Hematopoietic multipotent progenitor cell treated with erythropoietin and hydrocortisone succinate and interleukin-3 and kit ligand, for 15 days (in vitro differentiated cells): ENCODE data around the gene DDX54.

ENCODE experiments used
- DNase-seq: peaks from one replicate; pipeline ENCODE4 v3.0.0-alpha.2; 2015; ENCODE audit warnings: low spot score

DDX54 gene

GRCh38 chr12:113190761-113191160 is 5.5 kb upstream of the DDX54 start:
- peak; percentile 75 for DNase-seq

DNA sequence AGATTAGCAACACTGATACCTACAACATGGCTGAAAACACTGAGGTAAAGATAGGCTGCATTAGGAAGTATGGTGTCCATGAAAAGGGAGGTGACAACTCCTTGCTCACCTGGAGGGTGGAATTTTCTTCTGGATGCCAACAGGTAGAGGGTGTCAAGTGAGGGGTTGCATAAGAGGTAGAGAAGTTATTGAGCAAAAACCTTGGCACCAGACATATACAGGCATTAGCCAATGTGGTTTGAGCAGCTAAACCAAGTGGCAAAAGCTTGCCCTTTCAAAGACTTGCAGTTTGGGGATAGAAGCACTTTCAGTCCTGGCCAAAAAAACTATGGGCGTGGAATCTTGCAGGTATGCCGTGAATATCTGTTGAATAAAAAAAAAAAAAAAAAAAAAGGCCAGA is 4.1 kb upstream of the DDX54 start:
- DNase-seq = no peak

- no peak for DNase-seq
Observed at GRCh38 chr12:113186666-113187325, 1.5 kb upstream of the DDX54 start.

- DNase-seq = no peak
Observed at GRCh38 chr12:113186033-113186365, 721 bp upstream of the DDX54 start.

GRCh38 chr12:113184900-113185179 is 438 bp downstream of the DDX54 start:
- peak; percentile 92 for DNase-seq

DNA sequence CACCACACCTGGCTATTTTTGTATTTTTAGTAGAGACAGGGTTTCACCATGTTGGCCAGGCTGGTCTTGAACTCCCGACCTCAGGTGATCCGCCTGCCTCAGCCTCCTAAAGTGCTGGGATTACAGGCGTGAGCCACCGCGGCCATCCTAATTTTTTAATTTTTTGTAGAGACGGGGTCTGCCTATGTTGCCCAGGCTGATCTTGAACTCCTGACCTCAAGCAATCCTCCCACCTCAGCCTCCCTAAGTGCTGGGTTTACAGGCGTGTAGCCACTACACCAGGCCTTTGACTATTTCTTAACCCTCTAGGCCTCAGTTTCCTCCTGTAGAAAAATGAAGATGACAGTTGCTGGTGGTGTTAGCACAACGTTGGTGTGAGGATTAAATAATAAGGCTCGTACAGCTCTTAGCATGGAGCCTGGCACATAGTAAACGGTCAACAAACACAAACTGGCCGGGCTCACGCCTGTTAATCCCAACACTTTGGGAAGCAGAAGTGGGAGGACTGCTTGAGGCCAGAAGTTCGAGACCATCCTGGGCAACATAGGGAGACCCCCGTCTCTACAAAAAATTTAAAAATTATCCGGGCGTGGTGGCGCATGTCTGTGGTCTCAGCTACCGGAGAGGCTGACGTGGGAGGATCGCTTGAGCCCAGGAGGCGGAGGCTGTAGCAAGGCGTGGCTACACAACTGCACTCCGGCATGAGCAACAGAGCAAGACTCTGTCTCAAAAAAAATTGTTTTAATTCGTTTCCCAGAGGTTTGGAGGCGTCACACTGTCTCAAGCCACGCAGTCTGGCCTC is 979 bp downstream of the DDX54 start:
- DNase-seq = no peak

DNA sequence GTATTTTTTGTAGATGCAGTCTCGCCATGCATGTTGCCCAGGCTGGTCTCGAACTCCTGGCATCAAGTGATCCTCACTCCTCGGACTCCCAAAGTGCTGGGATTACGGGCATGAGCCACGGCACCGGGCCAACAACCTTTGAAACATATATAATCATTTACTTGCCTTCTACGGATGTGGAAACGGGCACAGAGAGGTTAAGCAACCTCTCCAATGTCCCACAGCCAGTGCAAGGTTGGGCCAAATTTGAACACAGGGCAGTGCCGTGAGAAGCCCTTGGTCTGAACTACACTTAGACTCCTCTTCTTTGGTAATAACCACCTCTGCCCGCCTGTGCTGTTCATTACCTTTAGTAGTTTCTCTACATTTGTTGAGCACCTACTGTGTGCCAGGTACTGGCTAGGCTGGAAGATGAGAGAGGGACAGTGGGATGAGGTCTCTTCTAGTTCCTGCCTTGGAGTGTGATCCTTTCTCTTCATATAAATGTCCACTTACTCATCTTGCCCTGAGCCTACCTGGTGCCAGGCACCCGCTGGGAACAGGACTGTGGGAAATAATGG is 2.2 kb downstream of the DDX54 start:
- DNase-seq = no peak

- DNase-seq = no peak
Observed at GRCh38 chr12:113181975-113182374, 3.3 kb downstream of the DDX54 start.

- no peak for DNase-seq
Observed at GRCh38 chr12:113180333-113180732, 4.9 kb downstream of the DDX54 start.

DNA sequence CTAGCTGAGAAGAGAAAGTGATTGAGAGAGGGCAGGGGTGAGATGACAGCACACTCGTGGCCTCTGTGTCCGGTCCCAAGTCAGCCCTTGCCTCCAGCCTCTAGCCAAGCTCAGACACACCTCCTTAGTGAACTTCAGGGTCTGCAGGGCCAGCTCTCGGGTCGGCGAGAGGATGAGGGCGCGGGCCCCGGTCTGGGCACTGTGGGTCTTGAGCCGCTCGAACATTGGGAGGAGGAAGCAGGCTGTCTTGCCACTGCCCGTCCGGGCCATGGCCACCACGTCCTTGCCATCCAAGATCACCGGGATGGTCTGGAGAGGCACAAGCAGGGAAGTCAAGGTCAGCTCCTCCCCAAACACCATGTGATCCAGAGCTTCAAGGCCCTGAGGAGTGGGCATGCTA is 6.3 kb downstream of the DDX54 start:
- DNase-seq = no peak

DNA sequence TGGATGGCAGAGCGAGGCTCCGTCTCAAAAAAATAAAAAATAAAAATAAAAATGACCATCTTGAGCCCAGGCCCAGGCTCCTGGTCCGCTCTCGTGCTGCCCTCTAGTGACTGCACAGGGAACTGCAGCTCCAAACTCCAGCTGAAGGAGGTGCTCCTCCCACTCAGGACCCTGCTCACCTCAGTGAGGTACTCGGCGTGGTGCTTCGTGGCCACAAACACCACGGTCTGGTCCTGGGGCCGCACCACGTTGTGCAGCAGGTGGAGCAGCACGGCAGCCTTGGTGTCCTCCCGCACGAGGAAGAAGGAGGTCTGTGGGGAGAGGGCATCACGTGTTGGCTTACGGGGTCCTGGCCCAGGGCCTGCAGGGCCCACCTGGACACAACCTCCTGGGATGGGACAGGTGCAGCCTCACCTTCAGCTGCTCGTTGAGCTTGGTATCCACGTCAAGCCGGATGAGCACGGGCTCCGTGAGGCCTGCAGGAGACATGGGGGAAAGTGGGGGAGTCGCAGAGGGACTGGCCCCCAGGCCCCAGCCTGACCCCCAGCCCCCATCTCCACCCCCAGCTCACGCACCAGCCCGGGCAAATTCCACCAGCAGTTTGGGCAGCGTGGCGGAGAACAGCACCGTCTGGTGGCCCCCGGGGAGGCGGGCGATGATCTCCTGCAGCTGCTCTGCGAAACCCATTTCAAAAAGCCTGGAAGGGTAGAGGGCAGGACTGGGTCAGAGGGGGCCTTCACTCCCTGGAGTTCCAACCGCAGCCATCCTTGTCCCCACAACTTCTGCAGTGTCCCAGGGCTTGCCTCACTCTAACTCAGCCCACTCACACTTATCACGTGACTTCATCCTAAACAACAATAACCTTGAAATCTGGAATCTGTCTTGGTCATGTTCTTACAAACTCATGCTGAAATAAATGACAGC is 10.6 kb downstream of the DDX54 start:
- DNase-seq = peak; percentile 79

DNA sequence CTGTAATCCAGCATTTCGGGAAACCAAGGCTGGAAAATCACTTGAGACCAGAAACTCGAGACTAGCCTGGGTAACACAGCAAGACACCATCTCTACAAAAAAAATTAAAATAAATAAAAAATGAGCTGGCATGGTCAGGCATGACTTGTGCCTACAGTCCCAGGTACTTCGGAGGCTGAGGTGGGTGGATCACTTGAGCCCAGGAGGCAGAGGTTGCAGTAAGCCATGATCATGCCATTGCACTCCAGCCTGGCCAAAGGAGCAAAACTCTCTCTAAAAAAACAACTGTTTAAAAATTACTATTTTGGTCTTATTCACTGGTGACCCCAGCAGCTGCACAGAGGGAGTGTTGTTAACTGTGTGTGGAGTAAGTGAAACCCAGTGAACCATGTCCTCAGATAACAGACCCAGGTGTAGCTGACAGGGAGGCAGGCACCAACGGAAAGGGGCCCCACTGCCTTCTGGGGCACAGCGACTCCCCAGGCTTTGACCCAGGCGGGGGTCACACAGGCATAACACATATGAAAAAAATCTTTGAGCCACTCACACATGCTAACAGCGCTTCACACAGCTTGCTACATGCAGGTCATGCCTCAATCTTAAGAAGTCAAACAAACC is 12.1 kb downstream of the DDX54 start:
- DNase-seq = no peak

DNA sequence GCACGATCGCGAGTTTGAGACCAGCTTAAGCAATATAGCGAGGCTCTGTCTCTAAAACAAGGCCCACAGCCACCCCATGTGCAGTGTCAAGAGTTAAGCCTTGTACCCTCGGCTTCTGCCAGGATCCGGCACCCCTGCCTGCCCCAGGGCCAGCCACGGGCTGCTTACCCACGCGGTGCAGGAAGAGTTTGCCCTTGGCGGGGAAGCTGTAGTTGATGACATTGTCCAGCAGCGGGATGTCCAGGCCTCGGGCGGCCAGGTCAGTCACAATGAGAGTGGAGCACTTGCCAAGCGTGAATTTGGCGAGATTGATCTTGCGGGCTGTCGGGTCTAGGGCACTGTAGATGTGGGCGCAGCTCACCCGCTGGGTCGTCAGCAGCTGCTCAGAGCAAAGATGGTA is 13.1 kb downstream of the DDX54 start:
- no peak for DNase-seq

GRCh38 chr12:113171543-113171942 is 13.7 kb downstream of the DDX54 start:
- no peak for DNase-seq

DNA sequence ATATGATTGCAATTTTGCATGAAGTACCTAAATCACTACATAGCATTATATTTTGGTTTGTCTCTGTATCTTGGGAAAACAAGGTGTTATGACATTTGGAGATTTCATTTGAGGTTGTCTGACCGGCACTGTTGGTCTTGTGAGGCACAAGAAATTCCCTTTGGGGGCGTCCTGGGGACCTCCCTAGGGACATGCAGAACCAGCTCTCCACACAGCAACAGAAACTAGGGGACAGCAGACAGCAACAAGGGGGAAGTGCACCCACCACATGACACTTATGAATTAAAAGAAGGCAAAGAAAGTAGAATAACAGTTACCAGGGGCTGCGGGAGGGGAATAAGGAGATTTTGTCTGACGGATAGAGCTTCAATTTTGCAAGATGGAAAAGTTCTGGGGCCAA is 14.4 kb downstream of the DDX54 start:
- DNase-seq = no peak

DNA sequence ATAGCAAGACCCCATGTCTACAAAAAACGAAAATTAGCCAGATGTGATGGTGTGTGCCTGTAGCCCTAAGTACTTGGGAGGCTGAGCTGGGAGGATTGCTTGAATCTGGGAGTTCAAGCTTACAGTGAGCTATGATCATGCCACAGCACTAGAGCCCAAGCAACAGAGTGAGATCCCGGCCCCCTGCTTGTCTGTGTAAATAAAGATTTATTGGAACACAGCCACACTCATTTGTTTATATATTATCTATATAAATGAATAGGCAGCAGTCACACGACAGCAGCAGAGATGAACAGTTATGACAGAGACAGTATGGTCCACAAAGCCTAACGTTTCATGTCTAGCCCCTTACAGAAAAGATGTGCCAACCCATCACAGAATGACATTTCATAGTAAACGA is 14.8 kb downstream of the DDX54 start:
- no peak for DNase-seq

- DNase-seq = no peak
Observed at GRCh38 chr12:113169697-113170096, 15.6 kb downstream of the DDX54 start.

- no peak for DNase-seq
Observed at GRCh38 chr12:113167868-113168267, 17.4 kb downstream of the DDX54 start.

GRCh38 chr12:113165521-113166450 is 19.5 kb downstream of the DDX54 start:
- no peak for DNase-seq

DNA sequence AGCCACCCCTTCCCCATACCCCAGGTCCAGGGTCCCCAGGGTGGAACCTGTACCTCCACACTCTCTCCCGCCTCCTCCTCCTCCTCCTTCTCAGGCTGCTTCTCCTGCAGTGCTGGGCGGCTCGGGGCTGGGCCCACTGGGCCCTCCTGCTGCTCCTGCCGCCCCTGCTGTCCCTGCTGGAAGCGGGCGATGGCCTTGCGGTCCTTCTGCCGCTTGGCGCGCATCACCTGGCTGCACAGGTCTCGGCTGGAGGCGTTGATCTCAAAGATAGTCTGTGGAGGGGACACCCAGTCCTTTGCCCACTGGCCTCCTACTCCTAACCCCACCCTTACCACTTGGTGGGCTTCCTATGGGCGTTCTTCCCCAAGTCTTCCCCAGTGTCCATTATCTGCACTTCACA is 21.3 kb downstream of the DDX54 start:
- DNase-seq = no peak

DNA sequence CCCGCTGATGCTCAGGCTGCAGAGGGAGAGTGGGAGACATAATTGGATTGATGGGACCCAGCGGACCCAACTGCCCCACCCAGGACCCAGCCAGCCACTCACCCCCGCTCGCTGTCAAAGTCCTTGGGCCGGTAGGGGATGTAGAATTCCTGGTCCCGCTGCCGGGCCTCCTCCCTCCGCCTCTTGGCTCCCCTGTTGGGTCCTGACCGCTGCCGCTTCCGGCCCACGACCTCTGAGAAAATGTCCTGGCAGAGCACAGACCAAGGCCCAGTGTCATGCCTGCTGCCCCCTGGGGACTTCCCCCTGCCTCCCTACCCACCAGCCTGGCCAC is 22.3 kb downstream of the DDX54 start:
- DNase-seq = no peak
